Testis (tissue), 3 donors: ENCODE data around the gene MORC2. TPM values are rescaled to one million over a fixed set of nuclear protein-coding genes. Genes with fewer than 3 reads are reported as not detected.

Experiments
- DNase-seq: peaks from one replicate; pipeline ENCODE4 v3.0.0-alpha.2; 2019
- H3K27ac ChIP-seq, 2 donors: fragments of 200-600 bp; sonication (generic); one replicate each; pipeline ENCODE4 v1.5.1; 2019
- H3K27me3 ChIP-seq: fragments of 200-600 bp; sonication (generic); one replicate; pipeline ENCODE4 v1.5.1; 2019
- H3K36me3 ChIP-seq: fragments of 200-600 bp; sonication (generic); one replicate; pipeline ENCODE4 v1.5.1; 2017; ENCODE audit warnings: low read depth; ENCODE audit errors: missing control alignments
- H3K4me1 ChIP-seq: fragments of 200-600 bp; sonication (generic); one replicate; pipeline ENCODE4 v1.5.1; 2019
- H3K4me3 ChIP-seq, 2 donors: fragments of 200-600 bp; sonication (generic); one replicate each; pipeline ENCODE4 v1.5.1; 2017 to 2019
- H3K9me3 ChIP-seq: fragments of 200-600 bp; sonication (generic); one replicate; pipeline ENCODE4 v1.5.1; 2017
- CTCF ChIP-seq, 3 experiments: fragments of 450-650 bp in 2 of 3; fragments of 200-600 bp in 1 of 3; sonication (generic) in 1 of 3; IDR thresholded peaks; one replicate each; pipeline ENCODE4 v1.5.1; 2016 to 2019; ENCODE audit warnings: antibody characterized with exemption in 3 of 3, mild to moderate bottlenecking in 2 of 3, moderate library complexity in 1 of 3
- POLR2A ChIP-seq: fragments of 450-650 bp; IDR thresholded peaks from one replicate; pipeline ENCODE4 v1.6.1; 2017; ENCODE audit warnings: antibody characterized with exemption, mild to moderate bottlenecking, moderate library complexity
- WGBS, 2 donors: methylation state at CpG; one replicate each; pipeline ENCODE4 v1.1.5; 2018; 5-methylcytosine and 5-hydroxymethylcytosine counted together
- intact Hi-C: fragments of 100-400 bp; cut with DNase I; formaldehyde crosslinking; loops from one replicate; pipeline ENCODE4 v1.15.1; 2023; ENCODE audit warnings: low total_unique reads
- polyA plus RNA-seq: library from polyadenylated mRNA; stranded (reverse); fragments of 350-450 nt; fragmentation: Illumina TruSeq; extraction: RNeasy Lipid Tissue Mini Kit (QIAGEN cat#74804); gene quantifications from one replicate; pipeline ENCODE4 v1.2.3, GENCODE V29; 2014; ENCODE audit warnings: low read depth, low replicate concordance; ENCODE audit not compliant: insufficient read depth
- total RNA-seq, 2 donors: library from RNA; depleted of rRNA; stranded (reverse); fragments of >200 nt; gene quantifications; one replicate each; pipeline ENCODE4 v1.2.3, GENCODE V29; 2016

Gene MORC2
- total and polyA plus RNA-seq, 3 donors from 2014 or later: 64.8 to 81.0 (median 65.5) TPM

- intact Hi-C loops: no loop called here
Measured at GRCh38 chr22:30905696-30906341, 62.8 kb downstream of the MORC2 start.

GRCh38 chr22:30903876-30904460, 64.6 kb downstream of the MORC2 start:
- no peak overlapping the region for H3K27ac ChIP-seq
- no peaks in the 10 kb centered on the region for H3K27me3 ChIP-seq
- H3K4me1 ChIP-seq: no peaks in the 10 kb centered on the region
- intact Hi-C loops: no loop called here
- no peak for TF ChIP-seq POLR2A
- no peak for TF ChIP-seq CTCF (IDR thresholded peaks at IDR 0.05)
- H3K9me3 ChIP-seq: no peaks in the 10 kb centered on the region
- H3K36me3 ChIP-seq: no peaks in the 10 kb centered on the region
- WGBS, 2 donors: 93 to 96% methylated on average over 6 of the region's 6 CpGs
- no peak overlapping the region for H3K4me3 ChIP-seq
- no peak for DNase-seq

More at GRCh38 chr22:30905696-30906341, 62.8 kb downstream of the MORC2 start:
- DNase-seq: peak; percentile 16
- Histone ChIP-seq H3K9me3 (no peaks in the 10 kb centered on the region), H3K36me3 (no peaks in the 10 kb centered on the region), H3K27me3 (no peaks in the 10 kb centered on the region), H3K4me1 (no peaks in the 10 kb centered on the region), H3K4me3 (peak overlapping the region; percentile 7 to 40), H3K27ac (no peak overlapping the region)
- TF ChIP-seq CTCF (IDR thresholded peaks at IDR 0.05): no peak
- no peak for TF ChIP-seq POLR2A
- 70 to 71% methylated on average over 37 to 48 of the region's 49 CpGs for WGBS, 2 donors

GRCh38 chr22:30902496-30903357, 65.8 kb downstream of the MORC2 start:
- DNase-seq: no peak
- H3K27me3 ChIP-seq: no peaks in the 10 kb centered on the region
- TF ChIP-seq CTCF (IDR thresholded peaks at IDR 0.05): no peak
- TF ChIP-seq POLR2A: no peak
- H3K9me3 ChIP-seq: no peaks in the 10 kb centered on the region
- intact Hi-C loops: no loop called here
- H3K4me1 ChIP-seq: no peaks in the 10 kb centered on the region
- H3K4me3 ChIP-seq: no peak overlapping the region
- 74 to 77% methylated on average over 16 of the region's 16 CpGs for WGBS, 2 donors
- no peaks in the 10 kb centered on the region for H3K36me3 ChIP-seq
- H3K27ac ChIP-seq: no peak overlapping the region

GRCh38 chr22:30894371-30894740, 74.2 kb downstream of the MORC2 start:
- no peak overlapping the region for H3K4me3 ChIP-seq
- peak; percentile 9 for DNase-seq
- intact Hi-C loops: no loop called here

More at GRCh38 chr22:30894371-30894740, 74.2 kb downstream of the MORC2 start:
- WGBS, 2 donors: 85 to 90% methylated on average over 3 of the region's 3 CpGs
- H3K4me1 ChIP-seq: no peaks in the 10 kb centered on the region
- no peaks in the 10 kb centered on the region for H3K36me3 ChIP-seq
- no peaks in the 10 kb centered on the region for H3K27me3 ChIP-seq
- H3K27ac ChIP-seq: no peak overlapping the region
- no peaks in the 10 kb centered on the region for H3K9me3 ChIP-seq
- TF ChIP-seq POLR2A (no peak), CTCF (IDR thresholded peaks at IDR 0.05) (no peak)
